Peyer's patch (tissue), 4 donors: ENCODE results near the gene SLC27A2.

ENCODE experiments used
- POLR2A ChIP-seq, 2 donors: fragments of 450-650 bp; IDR thresholded peaks; one replicate each; pipeline ENCODE4 v1.5.1; 2017; ENCODE audit warnings: antibody characterized with exemption in 2 of 2, mild to moderate bottlenecking in 2 of 2, moderate library complexity in 2 of 2
- TF ChIP-seq, protein P1 (sequence below), 6 experiments: fragments of 450-650 bp in 4 of 6; fragments of 200-600 bp in 2 of 6; sonication (generic) in 1 of 6; IDR thresholded peaks; one replicate each; pipeline ENCODE4 v1.5.1; 2017 to 2019; ENCODE audit warnings: antibody characterized with exemption in 6 of 6, mild to moderate bottlenecking in 3 of 6, moderate library complexity in 1 of 6

DNA sequence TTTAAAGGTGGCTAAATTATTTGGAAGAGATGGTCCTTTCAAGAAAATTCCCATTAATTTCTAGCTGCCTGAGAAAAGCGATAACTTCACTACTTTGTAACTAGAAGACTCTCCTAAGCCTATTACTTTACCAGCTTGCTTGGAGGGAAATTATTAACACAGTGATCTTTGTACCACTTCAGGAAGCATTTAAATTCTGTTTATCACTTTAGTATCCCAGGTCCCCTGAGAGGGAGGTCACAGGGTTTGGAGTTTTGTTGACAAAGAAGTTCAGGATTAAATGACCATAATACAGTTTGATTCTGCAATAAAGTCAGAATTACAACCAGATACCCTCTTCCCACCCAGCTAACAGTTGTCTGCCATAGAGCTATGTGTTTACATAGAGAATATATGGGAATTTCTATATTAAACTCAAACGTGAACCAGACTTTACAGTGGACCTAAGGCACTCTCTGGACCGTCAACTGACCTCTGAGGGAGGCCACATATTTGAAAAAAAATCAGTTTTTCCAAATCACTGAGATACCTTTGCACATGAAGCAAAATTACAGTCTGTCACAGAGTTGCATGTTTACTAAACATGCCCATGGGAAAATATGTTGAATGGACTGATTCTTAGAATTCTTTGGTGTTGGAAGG lies 3.0 kb downstream of the SLC27A2 start:
- TF ChIP-seq POLR2A (IDR thresholded peaks at IDR 0.05): no peak
- TF ChIP-seq, protein P1, sequence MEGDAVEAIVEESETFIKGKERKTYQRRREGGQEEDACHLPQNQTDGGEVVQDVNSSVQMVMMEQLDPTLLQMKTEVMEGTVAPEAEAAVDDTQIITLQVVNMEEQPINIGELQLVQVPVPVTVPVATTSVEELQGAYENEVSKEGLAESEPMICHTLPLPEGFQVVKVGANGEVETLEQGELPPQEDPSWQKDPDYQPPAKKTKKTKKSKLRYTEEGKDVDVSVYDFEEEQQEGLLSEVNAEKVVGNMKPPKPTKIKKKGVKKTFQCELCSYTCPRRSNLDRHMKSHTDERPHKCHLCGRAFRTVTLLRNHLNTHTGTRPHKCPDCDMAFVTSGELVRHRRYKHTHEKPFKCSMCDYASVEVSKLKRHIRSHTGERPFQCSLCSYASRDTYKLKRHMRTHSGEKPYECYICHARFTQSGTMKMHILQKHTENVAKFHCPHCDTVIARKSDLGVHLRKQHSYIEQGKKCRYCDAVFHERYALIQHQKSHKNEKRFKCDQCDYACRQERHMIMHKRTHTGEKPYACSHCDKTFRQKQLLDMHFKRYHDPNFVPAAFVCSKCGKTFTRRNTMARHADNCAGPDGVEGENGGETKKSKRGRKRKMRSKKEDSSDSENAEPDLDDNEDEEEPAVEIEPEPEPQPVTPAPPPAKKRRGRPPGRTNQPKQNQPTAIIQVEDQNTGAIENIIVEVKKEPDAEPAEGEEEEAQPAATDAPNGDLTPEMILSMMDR (IDR thresholded peaks at IDR 0.05): no peak
